HepG2 (cell line): ENCODE data around the gene TMEM95. TPM values are rescaled to one million over a fixed set of nuclear protein-coding genes. Genes with fewer than 3 reads are reported as not detected.

ENCODE experiments used
- ATAC-seq: fragments of 200-7000 bp; cut with Tn5 transposase; 3 replicates; pipeline ENCODE4 v1.9.1; 2020; ENCODE audit warnings: mild to moderate bottlenecking, moderate library complexity
- BruUV-seq: library from RNA; stranded (reverse); fragments of 400-500 nt; replicated peaks from 2 replicates; lab custom pipeline; 2021; lab: Mats Ljungman, UMichigan
- CTCF ChIA-PET: fragments of 300-600 bp; formaldehyde crosslinking; extraction: SDS; loops from one replicate; lab custom pipeline; 2021; ENCODE audit warnings: low total read pairs, inconsistent platforms, low intra/inter-chr PET ratio; lab: Yijun Ruan, JAX
- POLR2A ChIA-PET: fragments of 350-600 bp; sonication (Branson Sonifier 250); formaldehyde crosslinking; loops from one replicate; lab custom pipeline; 2020; ENCODE audit warnings: antibody characterized with exemption, inconsistent platforms; lab: Yijun Ruan, JAX
- DNase-seq: peaks from one replicate; pipeline ENCODE4 v3.0.0-alpha.2; 2015; ENCODE audit warnings: low spot score
- FAIRE-seq: peaks from 3 replicates; lab custom pipeline; 2011; peaks lifted over from hg19 to GRCh38; lab: Jason Lieb, UNC
- H2AFZ ChIP-seq: one replicate; pipeline ENCODE4 v1.6.1; 2011; ENCODE audit warnings: low read length, inconsistent platforms
- H3K27ac ChIP-seq: fragments of 300-600 bp; 3 replicates; pipeline ENCODE4 v1.8.0; 2011; ENCODE audit warnings: mixed run types, mild to moderate bottlenecking, mixed read lengths, low read length, inconsistent platforms; ENCODE audit not compliant: insufficient read depth; ENCODE audit errors: extremely low read length
- H3K27me3 ChIP-seq, 2 experiments: fragments of 200-600 bp in 1 of 2; 2 replicates in 1 of 2; 3 replicates in 1 of 2; pipeline versions ENCODE4 v1.6.0 to v1.8.0; 2011; ENCODE audit warnings: low read length in 2 of 2, mild to moderate bottlenecking in 2 of 2, moderate library complexity in 2 of 2, inconsistent platforms in 1 of 2; ENCODE audit not compliant: insufficient read depth in 2 of 2, control insufficient read depth in 1 of 2
- H3K36me3 ChIP-seq, 2 experiments: fragments of 200-600 bp in 1 of 2; replicated peaks in 1 of 2; 2 replicates in 1 of 2; 3 replicates in 1 of 2; pipeline versions ENCODE4 v1.5.1 to v1.8.0; 2011; ENCODE audit warnings: low read length in 2 of 2, inconsistent platforms in 1 of 2; ENCODE audit not compliant: insufficient read depth in 2 of 2, control insufficient read depth in 1 of 2
- H3K4me1 ChIP-seq: 2 replicates; pipeline ENCODE4 v1.5.1; 2012; ENCODE audit warnings: low read length, inconsistent platforms; ENCODE audit not compliant: insufficient read depth
- H3K4me2 ChIP-seq: 2 replicates; pipeline ENCODE4 v1.6.0; 2011; ENCODE audit warnings: low read depth, low read length, inconsistent platforms
- H3K4me3 ChIP-seq, 3 experiments: fragments of 200-600 bp in 1 of 3; sonication (generic), shearing (Covaris generic) in 1 of 3; replicated peaks in 1 of 3; 2 replicates each; pipeline ENCODE4 v1.5.1; 2011 to 2016; ENCODE audit warnings: low read length in 3 of 3, inconsistent platforms in 2 of 3, low read depth in 2 of 3, mild to moderate bottlenecking in 2 of 3, control low read depth in 1 of 3, mixed read lengths in 1 of 3; ENCODE audit not compliant: insufficient read depth in 1 of 3
- H3K79me2 ChIP-seq: one replicate; pipeline ENCODE4 v1.6.1; 2011; ENCODE audit warnings: low read length, inconsistent platforms; ENCODE audit not compliant: insufficient read depth
- H3K9ac ChIP-seq: 2 replicates; pipeline ENCODE4 v1.6.0; 2011; ENCODE audit warnings: mild to moderate bottlenecking, low read depth, low read length, inconsistent platforms; ENCODE audit not compliant: insufficient read depth
- H3K9me3 ChIP-seq: 2 replicates; pipeline ENCODE4 v1.5.1; 2012; ENCODE audit warnings: mild to moderate bottlenecking, low read length
- H4K20me1 ChIP-seq: 2 replicates; pipeline ENCODE4 v1.6.0; 2011; ENCODE audit warnings: inconsistent platforms, mild to moderate bottlenecking, low read length, moderate library complexity; ENCODE audit not compliant: insufficient read depth
- HOXD1 ChIP-seq: sonication (generic); formaldehyde crosslinking; IDR thresholded peaks from 2 replicates; pipeline ENCODE4 v1.5.0; 2020; ENCODE audit warnings: missing genetic modification reagents
- MBNL3 ChIP-seq: fragments of 250-450 bp; sonication (Bioruptor Pico); conservative IDR thresholded peaks from 2 replicates; pipeline ENCODE4 v1.8.0; 2022; ENCODE audit warnings: mild to moderate bottlenecking, inconsistent platforms
- NFKBIZ ChIP-seq: IDR thresholded peaks from 2 replicates; pipeline ENCODE4 v1.6.1; 2018; ENCODE audit warnings: missing genetic modification reagents, missing compliant biosample characterization
- SIX1 ChIP-seq: sonication (generic); formaldehyde crosslinking; IDR thresholded peaks from 2 replicates; pipeline ENCODE4 v1.4.0; 2020; ENCODE audit warnings: missing genetic modification reagents, borderline replicate concordance
- ZNF432 ChIP-seq: sonication (generic); formaldehyde crosslinking; IDR thresholded peaks from 2 replicates; pipeline ENCODE4 v1.5.0; 2020; ENCODE audit warnings: missing genetic modification reagents, mild to moderate bottlenecking, borderline replicate concordance
- WGBS: methylation state at CpG from one replicate; pipeline ENCODE4 v1.1.6; 2017; ENCODE audit warnings: low lambda C conversion rate; 5-methylcytosine and 5-hydroxymethylcytosine counted together
- in situ Hi-C: cut with HindIII; loops from 2 replicates; pipeline ENCODE4 v1.10.0; 2017; ENCODE audit warnings: low pct_unique_long_range_greater_than_20kb; ENCODE audit not compliant: extremely low pct_ligation_motif_present
- intact Hi-C: fragments of 100-400 bp; cut with micrococcal nuclease; formaldehyde crosslinking; loops from one replicate; pipeline ENCODE4 v1.10.0; 2022; ENCODE audit not compliant: unreplicated experiment
- polyA plus RNA-seq, 8 experiments: library from polyadenylated mRNA; depleted of rRNA in 3 of 8; stranded (reverse) in 7 of 8; unstranded in 1 of 8; fragments of >200 nt; fragmentation: Illumina TruSeq in 4 of 8; extraction: Trizol in 4 of 8; gene quantifications; 2 replicates each; pipeline versions ENCODE4 v1.2.1 to v1.2.3, GENCODE V29; 2011 to 2016; ENCODE audit warnings: low read depth in 4 of 8, missing spikeins in 1 of 8, mixed read lengths in 1 of 8; ENCODE audit not compliant: insufficient read depth in 1 of 8
- total RNA-seq, 5 experiments: library from RNA; depleted of rRNA; stranded (reverse); fragments of >200 nt; fragmentation: Illumina TruSeq; extraction: Trizol; gene quantifications; 2 replicates each; pipeline ENCODE4 v1.2.3, GENCODE V29; 2016; ENCODE audit warnings: low read depth in 1 of 5
- TF ChIP-seq, protein P1 (sequence below): sonication (generic); formaldehyde crosslinking; IDR thresholded peaks from 2 replicates; pipeline ENCODE4 v1.4.0; 2020; ENCODE audit warnings: missing genetic modification reagents, mild to moderate bottlenecking, borderline replicate concordance
- TF ChIP-seq, protein P2 (sequence below): sonication (generic); formaldehyde crosslinking; conservative IDR thresholded peaks from 2 replicates; pipeline ENCODE4 v1.4.0; 2020; ENCODE audit warnings: missing genetic modification reagents
- TF ChIP-seq, protein P3 (sequence below): sonication (generic); formaldehyde crosslinking; IDR thresholded peaks from 2 replicates; pipeline ENCODE4 v1.4.0; 2020; ENCODE audit warnings: missing genetic modification reagents

TMEM95 gene
- total and polyA plus RNA-seq, 2 of the 13 experiments (the other 11 are each of a cell fraction or from before 2014, with no cell fraction given): not detected

DNA sequence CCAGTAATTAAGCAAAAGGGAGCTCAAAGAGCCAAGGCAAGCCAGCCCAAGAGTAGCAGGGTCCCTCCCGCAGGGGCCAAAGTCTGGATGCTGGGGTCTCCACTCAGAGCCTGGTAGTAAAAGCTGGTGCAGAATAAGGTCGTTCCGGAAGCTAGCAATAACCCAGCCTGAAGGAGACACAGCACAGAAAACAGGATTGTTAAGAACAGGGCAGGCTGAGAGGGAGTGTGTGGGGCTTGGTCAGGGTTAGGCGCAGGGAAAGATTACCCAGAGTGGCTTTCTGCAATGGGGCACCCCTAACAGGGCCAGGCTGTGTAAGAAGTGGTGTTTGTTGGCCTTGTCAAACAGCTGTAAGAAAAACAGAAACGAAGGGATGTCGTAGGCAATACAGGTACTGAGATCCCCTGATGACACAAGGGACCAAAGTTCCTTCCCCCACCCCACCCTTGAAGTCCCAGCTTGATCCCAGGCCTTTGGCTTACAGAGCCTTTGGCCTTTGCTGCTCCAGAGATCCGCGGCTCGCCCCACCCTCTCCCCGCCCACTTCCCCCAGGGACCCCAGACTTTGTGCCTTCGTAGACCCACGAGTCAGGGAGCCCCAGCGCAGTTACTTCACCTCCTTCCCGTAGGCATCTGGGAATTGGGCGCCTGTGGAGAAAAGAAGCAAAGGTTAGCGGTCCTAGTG lies 48.2 kb downstream of the TMEM95 start:
- FAIRE-seq (peak; percentile 95), DNase-seq (no peak), ATAC-seq (peak; percentile 55)
- peak overlapping the region; percentile 76 to 95 (median 80) for H3K4me3 ChIP-seq
- intact Hi-C loops: loop anchor here (5.0 kb wide), 2 partner anchors 46 to 79 kb away; partner anchors contain the start of genes POLR2A, SLC35G6 and TMEM95
- ChIA-PET POLR2A (interaction anchor here (0.7 to 3.3 kb wide), 42 partner anchors 9 to 820 kb away, joined by 3 to 76 read pairs (median 6); partner anchors contain the start of genes ASGR2, CHRNB1, DVL2 and FGF11), CTCF (no interaction called here)
- no peaks in the 10 kb centered on the region for H4K20me1 ChIP-seq
- H3K36me3 ChIP-seq: no peaks in the 10 kb centered on the region
- TSS peak; percentile 87 for BruUV-seq
- peak overlapping the region; percentile 99 for H3K27ac ChIP-seq
- peaks cover 4% of the 10 kb centered on the region for H3K79me2 ChIP-seq
- in situ Hi-C loops: no loop called here
- peaks cover 18% of the 10 kb centered on the region for H3K4me1 ChIP-seq
- peak overlapping the region; percentile 100 for H3K4me2 ChIP-seq
- H3K9me3 ChIP-seq: no peaks in the 10 kb centered on the region
- WGBS: 3% methylated on average over 14 of the region's 16 CpGs
- no peak overlapping the region for H2AFZ ChIP-seq
- no peaks in the 10 kb centered on the region; a peak in 2 of 5 replicates for H3K27me3 ChIP-seq
- H3K9ac ChIP-seq: peak overlapping the region; percentile 90
- TF ChIP-seq, protein P1, sequence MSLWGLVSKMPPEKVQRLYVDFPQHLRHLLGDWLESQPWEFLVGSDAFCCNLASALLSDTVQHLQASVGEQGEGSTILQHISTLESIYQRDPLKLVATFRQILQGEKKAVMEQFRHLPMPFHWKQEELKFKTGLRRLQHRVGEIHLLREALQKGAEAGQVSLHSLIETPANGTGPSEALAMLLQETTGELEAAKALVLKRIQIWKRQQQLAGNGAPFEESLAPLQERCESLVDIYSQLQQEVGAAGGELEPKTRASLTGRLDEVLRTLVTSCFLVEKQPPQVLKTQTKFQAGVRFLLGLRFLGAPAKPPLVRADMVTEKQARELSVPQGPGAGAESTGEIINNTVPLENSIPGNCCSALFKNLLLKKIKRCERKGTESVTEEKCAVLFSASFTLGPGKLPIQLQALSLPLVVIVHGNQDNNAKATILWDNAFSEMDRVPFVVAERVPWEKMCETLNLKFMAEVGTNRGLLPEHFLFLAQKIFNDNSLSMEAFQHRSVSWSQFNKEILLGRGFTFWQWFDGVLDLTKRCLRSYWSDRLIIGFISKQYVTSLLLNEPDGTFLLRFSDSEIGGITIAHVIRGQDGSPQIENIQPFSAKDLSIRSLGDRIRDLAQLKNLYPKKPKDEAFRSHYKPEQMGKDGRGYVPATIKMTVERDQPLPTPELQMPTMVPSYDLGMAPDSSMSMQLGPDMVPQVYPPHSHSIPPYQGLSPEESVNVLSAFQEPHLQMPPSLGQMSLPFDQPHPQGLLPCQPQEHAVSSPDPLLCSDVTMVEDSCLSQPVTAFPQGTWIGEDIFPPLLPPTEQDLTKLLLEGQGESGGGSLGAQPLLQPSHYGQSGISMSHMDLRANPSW: no peak
- TF ChIP-seq, protein P2, sequence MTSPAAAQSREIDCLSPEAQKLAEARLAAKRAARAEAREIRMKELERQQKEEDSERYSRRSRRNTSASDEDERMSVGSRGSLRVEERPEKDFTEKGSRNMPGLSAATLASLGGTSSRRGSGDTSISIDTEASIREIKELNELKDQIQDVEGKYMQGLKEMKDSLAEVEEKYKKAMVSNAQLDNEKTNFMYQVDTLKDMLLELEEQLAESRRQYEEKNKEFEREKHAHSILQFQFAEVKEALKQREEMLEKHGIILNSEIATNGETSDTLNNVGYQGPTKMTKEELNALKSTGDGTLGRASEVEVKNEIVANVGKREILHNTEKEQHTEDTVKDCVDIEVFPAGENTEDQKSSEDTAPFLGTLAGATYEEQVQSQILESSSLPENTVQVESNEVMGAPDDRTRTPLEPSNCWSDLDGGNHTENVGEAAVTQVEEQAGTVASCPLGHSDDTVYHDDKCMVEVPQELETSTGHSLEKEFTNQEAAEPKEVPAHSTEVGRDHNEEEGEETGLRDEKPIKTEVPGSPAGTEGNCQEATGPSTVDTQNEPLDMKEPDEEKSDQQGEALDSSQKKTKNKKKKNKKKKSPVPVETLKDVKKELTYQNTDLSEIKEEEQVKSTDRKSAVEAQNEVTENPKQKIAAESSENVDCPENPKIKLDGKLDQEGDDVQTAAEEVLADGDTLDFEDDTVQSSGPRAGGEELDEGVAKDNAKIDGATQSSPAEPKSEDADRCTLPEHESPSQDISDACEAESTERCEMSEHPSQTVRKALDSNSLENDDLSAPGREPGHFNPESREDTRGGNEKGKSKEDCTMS (CRISPR knock-in tag): no peak
- TF ChIP-seq ZNF432 (no peak), MBNL3 (CRISPR knock-in tag) (no peak), HOXD1 (CRISPR knock-in tag) (no peak), SIX1 (CRISPR knock-in tag) (no peak), NFKBIZ (CRISPR knock-in tag) (no peak)
- TF ChIP-seq, protein P3, sequence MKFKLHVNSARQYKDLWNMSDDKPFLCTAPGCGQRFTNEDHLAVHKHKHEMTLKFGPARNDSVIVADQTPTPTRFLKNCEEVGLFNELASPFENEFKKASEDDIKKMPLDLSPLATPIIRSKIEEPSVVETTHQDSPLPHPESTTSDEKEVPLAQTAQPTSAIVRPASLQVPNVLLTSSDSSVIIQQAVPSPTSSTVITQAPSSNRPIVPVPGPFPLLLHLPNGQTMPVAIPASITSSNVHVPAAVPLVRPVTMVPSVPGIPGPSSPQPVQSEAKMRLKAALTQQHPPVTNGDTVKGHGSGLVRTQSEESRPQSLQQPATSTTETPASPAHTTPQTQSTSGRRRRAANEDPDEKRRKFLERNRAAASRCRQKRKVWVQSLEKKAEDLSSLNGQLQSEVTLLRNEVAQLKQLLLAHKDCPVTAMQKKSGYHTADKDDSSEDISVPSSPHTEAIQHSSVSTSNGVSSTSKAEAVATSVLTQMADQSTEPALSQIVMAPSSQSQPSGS (CRISPR knock-in tag): peak; percentile 54; the same call in 1 of the 2 replicates
